Mesothelial cell of epicardium (in vitro differentiated cells): ENCODE data around the gene C16orf95. TPM values are rescaled to one million over a fixed set of nuclear protein-coding genes. Genes with fewer than 3 reads are reported as not detected.

Experiments
- DNase-seq, 2 experiments: peaks; one replicate each; pipeline ENCODE4 v3.0.0; 2021; ENCODE audit warnings: low spot score in 2 of 2; ENCODE audit not compliant: unreplicated experiment in 2 of 2
- H3K27ac Mint-ChIP-seq: 2 replicates; pipeline ENCODE4 v1.8.0; 2021; ENCODE audit warnings: mixed read lengths
- H3K27me3 Mint-ChIP-seq: 2 replicates; pipeline ENCODE4 v1.8.0; 2021; ENCODE audit warnings: low read depth, mixed read lengths
- H3K36me3 Mint-ChIP-seq: 2 replicates; pipeline ENCODE4 v1.8.0; 2021; ENCODE audit warnings: mixed read lengths
- H3K4me1 Mint-ChIP-seq: 2 replicates; pipeline ENCODE4 v1.8.0; 2021; ENCODE audit warnings: mixed read lengths
- H3K4me3 Mint-ChIP-seq: 2 replicates; pipeline ENCODE4 v1.8.0; 2021; ENCODE audit warnings: mild to moderate bottlenecking, moderate library complexity, mixed read lengths
- H3K9me3 Mint-ChIP-seq: 2 replicates; pipeline ENCODE4 v1.8.0; 2021; ENCODE audit warnings: mixed read lengths
- CTCF ChIP-seq: fragments of 200-600 bp; sonication (generic); IDR thresholded peaks from one replicate; pipeline ENCODE4 v1.5.0; 2021; ENCODE audit warnings: antibody characterized with exemption; ENCODE audit not compliant: unreplicated experiment
- total RNA-seq: library from RNA; stranded (reverse); gene quantifications from 3 replicates; pipeline ENCODE4 v1.2.1, GENCODE V29; 2021

Gene C16orf95
- total RNA-seq, 1 donor from 2014 or later = 4.6 TPM

DNA sequence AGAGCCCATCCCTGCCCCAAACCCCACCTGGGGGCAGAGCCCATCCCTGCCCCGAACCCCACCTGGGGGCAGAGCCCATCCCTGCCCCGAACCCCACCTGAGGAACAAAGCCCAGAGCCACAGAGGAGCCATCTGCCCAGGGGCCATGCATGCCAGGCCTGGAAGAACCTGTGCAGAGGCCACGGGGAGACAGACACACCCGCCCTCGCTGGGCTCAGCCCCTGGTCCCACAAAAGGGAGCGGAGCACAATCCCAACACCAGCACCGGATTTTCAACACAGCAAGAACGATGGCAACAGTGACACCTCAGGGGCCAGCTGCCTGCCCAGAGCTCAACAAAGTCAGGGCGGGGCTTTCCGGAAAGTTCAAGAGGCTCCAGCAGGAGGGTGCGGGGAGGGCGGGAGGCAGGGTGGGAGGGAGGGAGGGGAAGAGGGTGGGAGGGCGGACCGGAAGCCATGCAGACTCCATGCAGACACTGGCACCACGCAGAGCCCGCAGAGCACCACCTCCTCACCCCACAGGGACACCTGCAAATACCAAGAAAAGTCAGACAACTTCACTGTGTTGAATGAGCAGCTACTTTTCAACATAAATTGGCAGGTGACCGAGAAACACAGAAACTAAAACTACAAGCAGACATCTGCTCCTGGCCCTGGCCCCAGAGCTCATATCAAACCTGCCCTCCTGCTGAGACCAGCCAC lies 27.9 kb upstream of the C16orf95 start:
- Mint-ChIP-seq H3K36me3 (peaks cover 23% of the 10 kb centered on the region), H3K27me3 (no peaks in the 10 kb centered on the region), H3K4me3 (no peak overlapping the region), H3K4me1 (no peaks in the 10 kb centered on the region), H3K27ac (no peak overlapping the region), H3K9me3 (no peaks in the 10 kb centered on the region)
- no peak for DNase-seq
- TF ChIP-seq CTCF = no peak

DNA sequence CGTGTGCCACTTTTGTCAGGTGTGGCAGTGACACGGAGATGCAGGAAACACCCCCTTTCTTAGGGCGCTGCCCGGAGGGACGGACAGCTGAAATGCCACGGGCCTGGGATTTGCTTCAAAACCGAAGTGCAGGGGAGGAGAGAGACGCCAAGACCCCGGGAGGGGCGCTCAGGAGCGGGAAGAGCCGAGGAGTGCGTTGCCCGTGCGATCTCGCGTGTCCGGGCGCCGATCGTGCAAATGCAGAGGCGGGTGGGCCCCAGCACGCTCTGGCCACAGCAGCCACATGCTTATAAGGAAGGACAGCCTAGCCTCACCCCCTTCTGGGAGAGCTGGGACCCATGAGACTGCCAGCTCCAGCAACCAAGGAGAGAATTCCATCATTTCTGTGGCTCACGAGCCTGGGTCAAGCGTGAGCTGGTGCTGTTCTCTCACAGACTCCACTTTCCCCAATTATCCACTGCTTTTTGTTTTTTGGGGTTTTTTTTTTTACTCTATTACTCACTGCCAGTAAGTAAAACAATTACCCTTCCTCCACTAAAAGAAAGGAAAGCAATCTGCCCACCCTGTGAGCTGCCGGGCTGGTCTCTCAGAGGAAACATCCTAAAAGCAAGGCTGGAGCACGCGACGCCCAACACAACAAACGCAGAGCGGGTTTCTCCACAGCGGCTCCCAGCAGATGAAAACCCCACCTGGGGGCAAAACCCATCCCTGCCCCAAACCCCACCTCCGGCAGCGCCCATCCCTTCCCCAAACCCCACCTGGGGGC lies 27.2 kb upstream of the C16orf95 start:
- H3K36me3 Mint-ChIP-seq = peaks cover 27% of the 10 kb centered on the region
- H3K27ac Mint-ChIP-seq = no peak overlapping the region
- H3K4me3 Mint-ChIP-seq = no peak overlapping the region
- H3K9me3 Mint-ChIP-seq = no peaks in the 10 kb centered on the region
- no peak for DNase-seq
- H3K4me1 Mint-ChIP-seq = no peaks in the 10 kb centered on the region
- H3K27me3 Mint-ChIP-seq = no peaks in the 10 kb centered on the region
- no peak for TF ChIP-seq CTCF

GRCh38 chr16:87343753-87344050 lies 26.5 kb upstream of the C16orf95 start:
- DNase-seq = no peak
- H3K27ac Mint-ChIP-seq = no peak overlapping the region
- no peak for TF ChIP-seq CTCF
- no peak overlapping the region for H3K4me3 Mint-ChIP-seq
- peaks cover 28% of the 10 kb centered on the region for H3K36me3 Mint-ChIP-seq
- no peaks in the 10 kb centered on the region for H3K9me3 Mint-ChIP-seq
- H3K4me1 Mint-ChIP-seq = no peaks in the 10 kb centered on the region
- no peaks in the 10 kb centered on the region for H3K27me3 Mint-ChIP-seq

DNA sequence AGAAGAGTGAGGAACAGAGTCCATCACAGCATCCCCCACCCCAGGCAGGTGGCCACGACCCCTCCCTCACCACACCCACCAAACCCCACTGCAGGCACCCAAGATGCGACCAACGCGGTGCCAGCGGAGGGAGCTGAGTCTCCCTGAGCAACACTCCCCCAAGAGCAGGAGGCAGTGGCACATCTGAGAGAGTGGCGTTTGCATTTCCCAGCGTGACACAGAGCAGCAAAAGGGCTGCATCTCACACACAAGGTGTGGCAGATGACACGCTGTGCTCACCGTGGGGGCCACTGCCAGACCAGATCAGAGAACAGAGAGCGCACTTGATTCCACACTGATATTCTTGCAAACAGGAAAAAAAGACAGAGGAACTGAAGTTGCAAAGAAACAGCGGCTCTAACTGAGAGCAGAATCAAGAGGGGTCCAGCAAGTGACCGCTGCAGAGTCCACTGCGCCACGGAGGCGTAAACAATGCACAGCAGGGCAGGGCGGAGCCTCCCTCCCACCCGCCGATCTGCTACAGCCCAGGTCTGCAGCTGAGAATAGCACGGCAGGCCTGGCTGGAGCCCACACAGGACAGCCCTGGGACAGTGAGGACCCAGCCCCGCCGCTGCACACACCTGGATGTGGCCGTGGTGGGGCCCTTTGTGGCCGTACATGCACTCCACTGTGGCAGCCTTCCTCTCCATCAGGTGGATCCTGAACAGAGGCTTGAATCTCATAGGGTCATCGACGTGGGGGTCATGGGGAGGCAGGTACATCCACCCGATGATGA lies 26.0 kb upstream of the C16orf95 start:
- Mint-ChIP-seq H3K4me1 (no peaks in the 10 kb centered on the region), H3K27me3 (no peaks in the 10 kb centered on the region), H3K27ac (no peak overlapping the region), H3K9me3 (no peaks in the 10 kb centered on the region), H3K4me3 (no peak overlapping the region), H3K36me3 (peaks cover 28% of the 10 kb centered on the region)
- DNase-seq = no peak
- TF ChIP-seq CTCF = no peak

GRCh38 chr16:87342504-87342903 lies 25.3 kb upstream of the C16orf95 start:
- no peak for TF ChIP-seq CTCF
- no peaks in the 10 kb centered on the region for H3K9me3 Mint-ChIP-seq

More at GRCh38 chr16:87342504-87342903, 25.3 kb upstream of the C16orf95 start:
- H3K27ac Mint-ChIP-seq = no peak overlapping the region
- H3K36me3 Mint-ChIP-seq = peaks cover 30% of the 10 kb centered on the region
- no peaks in the 10 kb centered on the region for H3K4me1 Mint-ChIP-seq
- no peak for DNase-seq
- H3K27me3 Mint-ChIP-seq = no peaks in the 10 kb centered on the region
- no peak overlapping the region for H3K4me3 Mint-ChIP-seq
